ENCODE results near the gene HDAC4. TPM values are rescaled to one million over a fixed set of nuclear protein-coding genes. Genes with fewer than 3 reads are reported as not detected.

HDAC4 gene
- total RNA-seq, 1 experiment from 2014 or later, result 40.1 TPM

GRCh38 chr2:239164335-239164871 is 236.4 kb downstream of the HDAC4 start:
- no peaks in the 10 kb centered on the region for H3K36me3 ChIP-seq (ENCODE audit: control insufficient read depth, insufficient read depth, low read length)
- intact Hi-C loops (cut with micrococcal nuclease; ENCODE audit: unreplicated experiment), result no loop called here
- no peak overlapping the region for H3K4me3 ChIP-seq (ENCODE audit: low read depth in 2 of 2, low read length in 2 of 2)
- in situ Hi-C loops (cut with HindIII; ENCODE audit: low pct_unique_long_range_greater_than_20kb, low sequenced_read_pairs), result no loop called here
- no peaks in the 10 kb centered on the region for H3K27me3 ChIP-seq (ENCODE audit: control insufficient read depth, insufficient read depth, low read length)
- BruUV-seq (replicated peaks), result no TSS peak
- TF ChIP-seq, protein P1, sequence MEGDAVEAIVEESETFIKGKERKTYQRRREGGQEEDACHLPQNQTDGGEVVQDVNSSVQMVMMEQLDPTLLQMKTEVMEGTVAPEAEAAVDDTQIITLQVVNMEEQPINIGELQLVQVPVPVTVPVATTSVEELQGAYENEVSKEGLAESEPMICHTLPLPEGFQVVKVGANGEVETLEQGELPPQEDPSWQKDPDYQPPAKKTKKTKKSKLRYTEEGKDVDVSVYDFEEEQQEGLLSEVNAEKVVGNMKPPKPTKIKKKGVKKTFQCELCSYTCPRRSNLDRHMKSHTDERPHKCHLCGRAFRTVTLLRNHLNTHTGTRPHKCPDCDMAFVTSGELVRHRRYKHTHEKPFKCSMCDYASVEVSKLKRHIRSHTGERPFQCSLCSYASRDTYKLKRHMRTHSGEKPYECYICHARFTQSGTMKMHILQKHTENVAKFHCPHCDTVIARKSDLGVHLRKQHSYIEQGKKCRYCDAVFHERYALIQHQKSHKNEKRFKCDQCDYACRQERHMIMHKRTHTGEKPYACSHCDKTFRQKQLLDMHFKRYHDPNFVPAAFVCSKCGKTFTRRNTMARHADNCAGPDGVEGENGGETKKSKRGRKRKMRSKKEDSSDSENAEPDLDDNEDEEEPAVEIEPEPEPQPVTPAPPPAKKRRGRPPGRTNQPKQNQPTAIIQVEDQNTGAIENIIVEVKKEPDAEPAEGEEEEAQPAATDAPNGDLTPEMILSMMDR (IDR thresholded peaks at IDR 0.05), result no peak
- TF ChIP-seq SIN3A (IDR thresholded peaks at IDR 0.05; ENCODE audit: borderline replicate concordance, insufficient read depth, low read depth, low read length), result no peak
- TF ChIP-seq TCF7L2 (IDR thresholded peaks at IDR 0.05; ENCODE audit: low read depth, low read length), result no peak
- TF ChIP-seq, protein P2, sequence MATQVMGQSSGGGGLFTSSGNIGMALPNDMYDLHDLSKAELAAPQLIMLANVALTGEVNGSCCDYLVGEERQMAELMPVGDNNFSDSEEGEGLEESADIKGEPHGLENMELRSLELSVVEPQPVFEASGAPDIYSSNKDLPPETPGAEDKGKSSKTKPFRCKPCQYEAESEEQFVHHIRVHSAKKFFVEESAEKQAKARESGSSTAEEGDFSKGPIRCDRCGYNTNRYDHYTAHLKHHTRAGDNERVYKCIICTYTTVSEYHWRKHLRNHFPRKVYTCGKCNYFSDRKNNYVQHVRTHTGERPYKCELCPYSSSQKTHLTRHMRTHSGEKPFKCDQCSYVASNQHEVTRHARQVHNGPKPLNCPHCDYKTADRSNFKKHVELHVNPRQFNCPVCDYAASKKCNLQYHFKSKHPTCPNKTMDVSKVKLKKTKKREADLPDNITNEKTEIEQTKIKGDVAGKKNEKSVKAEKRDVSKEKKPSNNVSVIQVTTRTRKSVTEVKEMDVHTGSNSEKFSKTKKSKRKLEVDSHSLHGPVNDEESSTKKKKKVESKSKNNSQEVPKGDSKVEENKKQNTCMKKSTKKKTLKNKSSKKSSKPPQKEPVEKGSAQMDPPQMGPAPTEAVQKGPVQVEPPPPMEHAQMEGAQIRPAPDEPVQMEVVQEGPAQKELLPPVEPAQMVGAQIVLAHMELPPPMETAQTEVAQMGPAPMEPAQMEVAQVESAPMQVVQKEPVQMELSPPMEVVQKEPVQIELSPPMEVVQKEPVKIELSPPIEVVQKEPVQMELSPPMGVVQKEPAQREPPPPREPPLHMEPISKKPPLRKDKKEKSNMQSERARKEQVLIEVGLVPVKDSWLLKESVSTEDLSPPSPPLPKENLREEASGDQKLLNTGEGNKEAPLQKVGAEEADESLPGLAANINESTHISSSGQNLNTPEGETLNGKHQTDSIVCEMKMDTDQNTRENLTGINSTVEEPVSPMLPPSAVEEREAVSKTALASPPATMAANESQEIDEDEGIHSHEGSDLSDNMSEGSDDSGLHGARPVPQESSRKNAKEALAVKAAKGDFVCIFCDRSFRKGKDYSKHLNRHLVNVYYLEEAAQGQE (IDR thresholded peaks at IDR 0.05; ENCODE audit: insufficient read depth in 1 of 2, low read depth in 2 of 2, low read length in 1 of 2), result no peak
- TF ChIP-seq POLR2AphosphoS5 (IDR thresholded peaks at IDR 0.05; ENCODE audit: low read depth, low read length), result no peak
- no peaks in the 10 kb centered on the region for H3K4me1 ChIP-seq (ENCODE audit: control insufficient read depth, insufficient read depth, low read length)
- H3K9me3 ChIP-seq (ENCODE audit: control insufficient read depth, insufficient read depth, low read depth, low read length), result no peaks in the 10 kb centered on the region
- ChIA-PET CTCF (interaction anchor here (0.5 kb wide), 1 partner anchor 322 kb away, joined by 6 read pairs; no protein-coding TSS in a partner anchor), POLR2A (no interaction called here)
- ATAC-seq, result no peak
- H3K27ac ChIP-seq (ENCODE audit: low read length), result no peak overlapping the region
- DNase-seq (ENCODE audit: low read depth, low spot score), result no peak

- ChIA-PET POLR2A (no interaction called here), CTCF (interaction anchor here (0.5 kb wide), 1 partner anchor 321 kb away, joined by 6 read pairs; no protein-coding TSS in a partner anchor)
- H3K4me3 ChIP-seq (ENCODE audit: low read depth in 2 of 2, low read length in 2 of 2), result no peak overlapping the region
- H3K27me3 ChIP-seq (ENCODE audit: control insufficient read depth, insufficient read depth, low read length), result no peaks in the 10 kb centered on the region
- in situ Hi-C loops (cut with HindIII; ENCODE audit: low pct_unique_long_range_greater_than_20kb, low sequenced_read_pairs), result no loop called here
- ATAC-seq, result no peak
- H3K4me1 ChIP-seq (ENCODE audit: control insufficient read depth, insufficient read depth, low read length), result no peaks in the 10 kb centered on the region
- no TSS peak for BruUV-seq (replicated peaks)
- TF ChIP-seq, protein P2 (IDR thresholded peaks at IDR 0.05; ENCODE audit: insufficient read depth in 1 of 2, low read depth in 2 of 2, low read length in 1 of 2), result no peak
- TF ChIP-seq SIN3A (IDR thresholded peaks at IDR 0.05; ENCODE audit: borderline replicate concordance, insufficient read depth, low read depth, low read length) (no peak), POLR2AphosphoS5 (IDR thresholded peaks at IDR 0.05; ENCODE audit: low read depth, low read length) (no peak), TCF7L2 (IDR thresholded peaks at IDR 0.05; ENCODE audit: low read depth, low read length) (no peak)
- TF ChIP-seq, protein P1 (IDR thresholded peaks at IDR 0.05), result no peak
- no peaks in the 10 kb centered on the region for H3K9me3 ChIP-seq (ENCODE audit: control insufficient read depth, insufficient read depth, low read depth, low read length)
- intact Hi-C loops (cut with micrococcal nuclease; ENCODE audit: unreplicated experiment), result no loop called here
- H3K36me3 ChIP-seq (ENCODE audit: control insufficient read depth, insufficient read depth, low read length), result no peaks in the 10 kb centered on the region
- H3K27ac ChIP-seq (ENCODE audit: low read length), result no peak overlapping the region
- no peak for DNase-seq (ENCODE audit: low read depth, low spot score)
Measured at GRCh38 chr2:239163688-239164334, 237.0 kb downstream of the HDAC4 start.
